Hepatocyte (in vitro differentiated cells): ENCODE results near the gene TSPAN4.

Experiments used
- CTCF ChIP-seq: fragments of 200-600 bp; sonication (generic); IDR thresholded peaks from 2 replicates; pipeline ENCODE4 v1.5.1; 2016; ENCODE audit warnings: antibody characterized with exemption, mild to moderate bottlenecking; ENCODE audit not compliant: poor library complexity
- EZH2 ChIP-seq: fragments of 200-600 bp; sonication (generic); IDR thresholded peaks from 2 replicates; pipeline ENCODE4 v1.6.1; 2016; ENCODE audit warnings: antibody characterized with exemption, mild to moderate bottlenecking, borderline replicate concordance

GRCh38 chr11:841981-842369 lies 677 bp upstream of the TSPAN4 start:
- TF ChIP-seq CTCF = no peak
- TF ChIP-seq EZH2 = no peak
